ENCODE results near the gene SEL1L3. TPM values are rescaled to one million over a fixed set of nuclear protein-coding genes. Genes with fewer than 3 reads are reported as not detected.

Gene SEL1L3
- polyA plus RNA-seq, 1 experiment = 38.7 TPM

GRCh38 chr4:25865586-25865985, 2.8 kb upstream of the SEL1L3 start:
- H3K4me3 ChIP-seq (ENCODE audit: low read depth, low read length) = no peak overlapping the region
- H3K9me3 ChIP-seq (ENCODE audit: control insufficient read depth, insufficient read depth, low read length) = no peaks in the 10 kb centered on the region; the same call in 1 of the 2 replicates
- no peak for DNase-seq (ENCODE audit: low read depth, low spot score)
- H3K27me3 ChIP-seq (ENCODE audit: control insufficient read depth, insufficient read depth, low read length) = peaks cover 4% of the 10 kb centered on the region
- CTCF ChIA-PET = interaction anchor here (0.8 kb wide), 1 partner anchor 11 kb away, joined by 4 read pairs; no protein-coding TSS in a partner anchor
- POLR2A ChIA-PET = interaction anchor here (0.9 kb wide), 1 partner anchor 48 kb away, joined by 3 read pairs; the partner anchor contains the start of gene SMIM20
- H3K27ac ChIP-seq (ENCODE audit: low read depth, low read length) = no peak overlapping the region
- no peak for TF ChIP-seq CTCF (IDR thresholded peaks at IDR 0.05; ENCODE audit: low read depth, low read length)

GRCh38 chr4:25863831-25864418, 1.1 kb upstream of the SEL1L3 start:
- no peak for TF ChIP-seq CTCF (IDR thresholded peaks at IDR 0.05; ENCODE audit: low read depth, low read length)
- POLR2A ChIA-PET = no interaction called here
- peaks cover 4% of the 10 kb centered on the region for H3K27me3 ChIP-seq (ENCODE audit: control insufficient read depth, insufficient read depth, low read length)
- DNase-seq (ENCODE audit: low read depth, low spot score) = no peak
- H3K9me3 ChIP-seq (ENCODE audit: control insufficient read depth, insufficient read depth, low read length) = no peaks in the 10 kb centered on the region; the same call in 1 of the 2 replicates
- CTCF ChIA-PET = no interaction called here
- no peak overlapping the region for H3K4me3 ChIP-seq (ENCODE audit: low read depth, low read length)
- H3K27ac ChIP-seq (ENCODE audit: low read depth, low read length) = no peak overlapping the region

- TF ChIP-seq CTCF (IDR thresholded peaks at IDR 0.05; ENCODE audit: low read depth, low read length) = peak; percentile 35; the same call in 1 of the 2 replicates
- H3K27me3 ChIP-seq (ENCODE audit: control insufficient read depth, insufficient read depth, low read length) = peaks cover 4% of the 10 kb centered on the region
- H3K27ac ChIP-seq (ENCODE audit: low read depth, low read length) = no peak overlapping the region
- ChIA-PET POLR2A (no interaction called here), CTCF (no interaction called here)
- no peak for DNase-seq (ENCODE audit: low read depth, low spot score)
- peak overlapping the region; percentile 76 for H3K4me3 ChIP-seq (ENCODE audit: low read depth, low read length)
- H3K9me3 ChIP-seq (ENCODE audit: control insufficient read depth, insufficient read depth, low read length) = no peaks in the 10 kb centered on the region; the same call in 1 of the 2 replicates
Measured at GRCh38 chr4:25863347-25863784, 578 bp upstream of the SEL1L3 start.

- POLR2A ChIA-PET = interaction anchor here (0.8 kb wide), 1 partner anchor 52 kb away, joined by 3 read pairs; the partner anchor contains the start of gene SMIM20
- Histone ChIP-seq H3K4me3 (ENCODE audit: low read depth, low read length) (peak overlapping the region; percentile 76), H3K27ac (ENCODE audit: low read depth, low read length) (no peak overlapping the region), H3K27me3 (ENCODE audit: control insufficient read depth, insufficient read depth, low read length) (no peaks in the 10 kb centered on the region), H3K9me3 (ENCODE audit: control insufficient read depth, insufficient read depth, low read length) (no peaks in the 10 kb centered on the region; the same call in 1 of the 2 replicates)
- TF ChIP-seq CTCF (IDR thresholded peaks at IDR 0.05; ENCODE audit: low read depth, low read length) = no peak
- DNase-seq (ENCODE audit: low read depth, low spot score) = no peak
- CTCF ChIA-PET = no interaction called here
Measured at GRCh38 chr4:25861951-25862410, 807 bp downstream of the SEL1L3 start.

- peak overlapping the region; percentile 76 for H3K4me3 ChIP-seq (ENCODE audit: low read depth, low read length)
- ChIA-PET CTCF (no interaction called here), POLR2A (interaction anchor here (0.7 kb wide), 2 partner anchors 15 to 27 kb away, joined by 4 to 5 read pairs; no protein-coding TSS in a partner anchor)
- no peaks in the 10 kb centered on the region; the same call in 1 of the 2 replicates for H3K9me3 ChIP-seq (ENCODE audit: control insufficient read depth, insufficient read depth, low read length)
- no peak overlapping the region for H3K27ac ChIP-seq (ENCODE audit: low read depth, low read length)
- no peak for DNase-seq (ENCODE audit: low read depth, low spot score)
- no peaks in the 10 kb centered on the region for H3K27me3 ChIP-seq (ENCODE audit: control insufficient read depth, insufficient read depth, low read length)
- TF ChIP-seq CTCF (IDR thresholded peaks at IDR 0.05; ENCODE audit: low read depth, low read length) = no peak
Measured at GRCh38 chr4:25861280-25861950, 1.4 kb downstream of the SEL1L3 start.

Measured in AG04450 (cell line).